Fibroblast of skin of right biceps (primary cell): ENCODE measurements around the gene C7.
"Not testable (repeated sequence)": the region's sequence is repeated elsewhere in the genome, so short reads cannot be mapped to it uniquely, and the experiment has no call there.

Experiments
- DNase-seq: peaks from one replicate; pipeline ENCODE4 v3.0.0-alpha.2; 2013

The C7 gene

GRCh38 chr5:40995801-40996586 lies 86.7 kb downstream of the C7 start:
- DNase-seq: no peak

GRCh38 chr5:40999142-40999541 lies 89.8 kb downstream of the C7 start:
- DNase-seq: no peak

- no peak for DNase-seq
These were observed 90.7 kb downstream of the C7 start for GRCh38 chr5:40999966-41000365.

- DNase-seq: no peak
These were observed 94.5 kb downstream of the C7 start for GRCh38 chr5:41003670-41004376.

GRCh38 chr5:41004931-41005330 lies 95.6 kb downstream of the C7 start:
- DNase-seq: no peak

GRCh38 chr5:41009232-41009631 lies 99.9 kb downstream of the C7 start:
- DNase-seq: no peak

GRCh38 chr5:41010572-41010971 lies 101.3 kb downstream of the C7 start:
- no peak for DNase-seq

- no peak for DNase-seq
These were observed 103.0 kb downstream of the C7 start for GRCh38 chr5:41012318-41012717.

GRCh38 chr5:41022600-41022999 lies 113.3 kb downstream of the C7 start:
- not testable (repeated sequence) for DNase-seq
